Measurements from ENCODE around the gene FLAD1.

The FLAD1 gene

GRCh38 chr1:154982897-154983648 is at the start of gene FLAD1:
FLAD1 (plus strand) TSS chr1:154983344; CDS start chr1:154983695, 351 bp downstream.
- peak; percentile 96 to 99 for DNase-seq

- no peak for DNase-seq
Measured at GRCh38 chr1:154934358-154934948, 48.7 kb upstream of the FLAD1 start.

GRCh38 chr1:154935749-154936554 is 47.2 kb upstream of the FLAD1 start:
- no peak for DNase-seq

GRCh38 chr1:154936555-154937084 is 46.5 kb upstream of the FLAD1 start, which contains the start of gene PMVK:
PMVK (minus strand) TSS chr1:154936719; CDS start chr1:154936685, 34 bp downstream.
- peak; percentile 91 to 95 for DNase-seq

DNA sequence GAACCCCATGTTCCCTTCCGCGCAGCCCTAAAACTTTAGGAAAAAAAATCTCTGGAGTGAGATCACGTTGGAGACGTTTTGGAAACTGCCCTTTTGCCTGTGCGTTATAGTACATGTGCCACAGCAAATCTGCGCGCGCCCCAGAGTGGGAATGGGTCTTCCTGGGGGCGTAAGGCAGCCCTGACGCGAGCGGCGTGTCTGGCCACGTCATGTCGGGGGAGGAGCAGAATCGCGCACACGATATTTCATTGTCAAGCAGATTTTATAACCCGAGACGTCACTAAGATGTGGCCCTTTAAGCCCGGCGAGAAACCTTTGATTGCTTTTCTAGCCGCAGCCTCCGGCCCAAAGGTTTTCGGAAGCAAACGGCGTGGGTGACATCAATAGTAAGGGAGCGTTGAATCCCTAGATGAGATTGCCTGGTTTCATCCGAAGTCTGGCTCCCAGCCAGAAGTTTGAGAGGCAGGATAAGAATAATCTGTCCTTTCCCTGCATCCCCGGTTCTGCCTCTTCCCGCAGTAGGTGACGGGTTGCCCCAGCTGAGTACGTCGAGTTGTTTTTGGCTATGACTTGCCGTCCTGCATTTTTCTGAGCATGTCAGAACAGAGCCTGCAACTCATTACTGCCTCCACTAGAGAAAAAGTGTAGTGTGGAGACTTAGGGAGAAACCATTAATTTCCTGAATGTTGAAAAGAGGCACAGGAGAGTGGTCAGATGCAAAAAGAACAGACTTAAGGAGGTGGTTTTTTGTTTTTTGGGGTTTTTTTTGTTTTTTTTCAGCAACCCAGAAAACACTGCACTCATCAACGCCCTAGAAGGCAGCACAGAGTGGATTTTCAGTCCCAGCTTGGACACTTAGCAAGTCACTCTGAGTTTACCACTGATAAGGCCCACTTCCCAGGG is 45.8 kb upstream of the FLAD1 start:
- peak; percentile 91 to 95 for DNase-seq

GRCh38 chr1:154937988-154938386 is 45.2 kb upstream of the FLAD1 start:
- DNase-seq, result no peak

GRCh38 chr1:154938604-154939399 is 44.3 kb upstream of the FLAD1 start:
- DNase-seq, result no peak

DNA sequence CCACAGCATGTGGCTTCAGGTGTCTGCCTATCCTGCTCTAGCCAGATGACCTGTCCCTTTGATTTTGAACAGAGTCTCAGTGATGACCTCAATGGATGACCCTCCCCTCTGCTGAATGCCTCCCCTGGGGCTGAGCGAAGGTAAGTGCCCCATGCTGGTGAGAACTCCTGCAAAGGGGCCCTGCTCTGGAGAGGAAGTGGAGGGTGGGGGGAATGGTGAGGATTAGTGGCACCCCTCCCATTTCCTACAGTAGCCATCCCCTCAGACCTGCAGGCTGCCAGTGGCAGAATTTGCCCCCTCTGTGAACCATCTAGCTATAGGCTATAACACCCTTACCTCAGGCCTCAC is 43.0 kb upstream of the FLAD1 start:
- DNase-seq, result no peak

DNA sequence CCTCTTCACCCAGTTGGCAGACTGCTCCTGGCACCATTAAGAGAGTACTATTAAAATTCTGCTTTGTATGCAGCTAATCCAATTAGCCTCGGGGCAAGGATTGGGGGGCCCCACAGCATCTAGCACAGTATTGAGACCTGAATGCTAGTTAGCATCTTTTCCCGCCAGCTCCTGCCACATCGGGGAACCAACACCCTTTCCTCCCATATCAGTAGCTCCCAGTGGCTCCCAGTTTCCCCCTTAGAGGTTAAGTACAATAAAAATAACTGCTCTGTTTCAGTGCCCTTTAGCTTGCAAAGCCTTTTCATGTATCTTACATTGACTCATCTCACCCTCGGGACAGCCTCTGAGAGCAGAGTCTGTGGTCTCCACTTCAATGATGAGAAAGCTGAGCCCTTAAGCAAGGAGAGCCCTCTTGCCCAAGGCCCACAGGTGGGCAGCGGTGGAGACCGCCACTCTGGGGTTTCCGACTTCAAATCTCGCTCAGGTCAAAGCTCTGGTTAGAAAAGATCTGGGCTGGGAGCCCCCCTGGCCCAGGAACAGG is 42.4 kb upstream of the FLAD1 start:
- DNase-seq, result peak in 1 of 2 donors; percentile 19

DNA sequence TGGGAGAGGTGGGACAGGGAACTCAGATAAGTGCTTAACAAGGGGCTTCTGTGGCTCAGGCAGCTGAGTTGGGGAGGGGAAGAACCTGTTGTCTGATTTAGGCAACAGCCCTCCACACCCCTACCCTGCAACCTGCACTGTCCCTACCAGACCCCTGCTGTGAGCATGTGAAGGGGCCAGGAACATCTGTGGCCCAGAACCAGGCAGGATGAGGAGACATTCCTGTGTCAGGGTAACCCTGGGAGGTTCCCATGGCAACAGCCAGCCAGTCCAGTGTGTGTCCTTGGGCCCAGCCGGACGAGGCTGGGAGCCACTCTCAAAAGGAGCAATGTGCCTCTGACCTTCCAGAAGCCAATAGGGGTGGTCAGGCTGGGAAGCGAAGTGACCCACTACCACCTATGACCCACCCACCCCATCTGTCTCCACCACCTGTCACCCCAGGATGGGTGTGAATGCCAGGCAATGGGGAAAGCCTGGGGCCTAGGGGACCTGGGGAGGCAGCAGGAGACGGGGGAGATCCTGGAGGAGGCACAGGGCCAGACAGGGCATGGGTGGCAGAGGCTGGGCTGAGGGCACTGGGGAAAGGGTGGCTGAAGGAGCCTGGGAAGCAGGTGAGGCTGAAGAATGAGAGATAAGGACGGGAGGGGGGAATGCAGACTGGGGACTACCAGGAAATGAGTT is 41.7 kb upstream of the FLAD1 start:
- DNase-seq, result no peak

DNA sequence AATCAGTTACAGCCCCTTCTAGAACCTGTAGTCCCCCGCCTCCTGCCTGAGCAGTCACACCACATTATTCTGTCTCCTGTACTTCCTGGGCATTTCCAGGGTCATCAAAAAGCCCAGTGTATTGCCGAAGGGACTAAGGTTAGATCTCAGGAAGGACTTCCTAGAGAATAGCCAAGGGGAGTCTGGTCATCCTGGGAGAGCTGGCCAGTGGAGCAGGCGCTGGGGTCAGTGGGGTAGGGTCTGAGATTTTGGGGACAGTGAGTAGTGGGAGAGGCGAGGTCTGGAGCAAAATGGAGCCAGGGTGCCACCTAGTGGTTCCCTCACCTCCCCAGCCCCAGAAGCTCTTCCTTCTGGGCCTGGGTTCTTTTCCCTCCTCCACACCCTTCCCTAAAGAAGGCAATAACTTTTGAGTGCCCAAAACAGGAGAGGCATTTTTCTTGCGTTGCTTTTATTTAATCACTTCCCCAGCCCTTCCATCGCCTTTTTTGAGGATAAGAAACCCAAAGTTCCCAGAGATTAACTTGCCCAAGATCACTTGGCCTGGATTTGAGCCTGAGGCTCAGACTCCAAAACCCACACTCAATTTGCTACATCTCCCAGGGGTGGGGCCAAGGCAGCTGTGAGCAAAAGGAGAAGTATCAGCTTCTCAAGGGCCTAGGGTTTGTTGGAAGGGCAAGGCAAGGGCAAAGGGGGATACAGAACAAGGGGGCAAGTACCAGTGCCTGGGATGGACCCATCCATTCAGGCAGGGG is 39.3 kb upstream of the FLAD1 start:
- DNase-seq, result peak; percentile 16 to 19

DNA sequence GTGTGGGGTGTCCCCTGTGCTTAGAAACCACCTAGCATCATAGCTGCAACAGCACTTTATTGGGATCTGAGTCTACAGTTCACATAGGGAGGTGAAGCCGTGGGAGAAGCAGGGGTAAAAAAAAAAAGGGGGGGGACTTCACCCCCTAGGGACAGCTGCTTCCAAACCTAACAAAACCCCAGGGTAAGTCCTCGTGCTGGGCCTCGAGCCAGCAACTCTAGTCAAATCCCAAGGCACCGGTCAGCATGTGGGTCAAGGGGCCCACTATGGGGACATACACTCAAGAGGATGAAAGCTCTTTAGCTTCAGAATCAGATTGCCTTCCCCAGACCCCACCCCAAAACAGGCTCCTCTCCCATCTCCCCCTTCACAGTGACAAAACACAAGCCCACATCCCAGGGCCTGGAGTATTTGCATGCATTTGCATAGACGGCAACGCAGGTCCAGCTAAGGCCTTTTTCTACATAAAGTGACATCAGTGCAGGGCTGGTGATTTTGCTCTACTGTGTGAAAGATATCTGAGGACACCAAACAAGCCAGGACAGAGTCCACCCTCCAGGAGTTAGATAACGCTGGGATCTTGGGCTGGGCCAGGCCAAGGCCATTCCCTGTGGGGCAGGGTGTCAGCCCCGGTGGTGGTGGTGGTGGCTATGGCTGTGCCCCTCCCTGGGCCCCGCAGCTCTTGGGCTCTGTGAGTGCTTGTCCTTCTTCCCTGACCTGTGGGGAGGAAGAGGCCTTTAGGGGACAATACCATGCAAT is 38.6 kb upstream of the FLAD1 start:
- DNase-seq, result no peak

DNA sequence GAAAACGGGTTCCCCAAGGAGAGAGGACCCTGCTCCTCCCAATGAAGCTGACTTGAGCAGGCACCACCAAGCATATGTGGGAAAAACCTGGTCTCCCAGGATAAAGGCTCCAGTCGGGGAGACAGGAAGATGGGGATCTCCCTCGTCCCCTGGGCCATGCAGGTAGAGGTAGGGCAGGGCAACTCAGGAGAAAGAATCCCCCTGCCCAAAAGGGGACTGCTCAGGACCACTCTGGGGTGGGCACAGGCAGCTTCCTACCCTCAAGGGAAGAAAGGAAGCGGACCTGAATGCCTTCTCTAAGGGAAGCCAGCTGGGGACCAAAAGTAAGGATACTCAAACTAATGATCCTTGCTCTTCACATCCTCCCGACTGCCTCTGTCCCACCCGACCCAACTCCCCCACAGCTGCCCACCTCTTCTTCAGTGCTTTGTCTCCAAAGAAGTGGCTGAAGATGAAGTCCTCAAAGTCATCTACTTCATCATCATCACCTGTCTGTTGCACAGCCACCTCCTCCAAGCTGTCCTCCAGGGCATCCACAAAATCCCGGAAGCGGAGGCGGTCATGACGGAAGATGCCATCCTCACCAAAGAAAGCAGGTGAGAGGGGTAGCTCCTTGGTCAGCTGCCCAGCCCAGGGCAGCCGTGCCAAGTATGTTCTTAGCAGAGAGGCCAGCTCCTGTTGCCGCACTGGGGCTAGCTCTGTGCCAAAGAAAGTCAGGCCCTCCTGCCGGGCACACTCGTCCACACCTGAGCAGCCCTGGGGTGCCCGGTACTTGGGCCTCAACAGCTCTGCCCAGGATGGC is 37.8 kb upstream of the FLAD1 start:
- DNase-seq, result no peak

GRCh38 chr1:154945962-154946850 is 36.9 kb upstream of the FLAD1 start:
- DNase-seq, result peak in 1 of 2 donors; percentile 24

GRCh38 chr1:154948079-154948478 is 35.1 kb upstream of the FLAD1 start:
- no peak for DNase-seq

- no peak for DNase-seq
Measured at GRCh38 chr1:154951901-154952657, 31.1 kb upstream of the FLAD1 start.
